Pulmonary artery endothelial cell (primary cell): ENCODE data around the gene PSMC5. TPM values are rescaled to one million over a fixed set of nuclear protein-coding genes. Genes with fewer than 3 reads are reported as not detected.
"Not testable (repeated sequence)": the region's sequence is repeated elsewhere in the genome, so short reads cannot be mapped to it uniquely, and the experiment has no call there.

ENCODE experiments used
- DNase-seq: peaks from one replicate; pipeline ENCODE4 v3.0.0-alpha.2; 2011; ENCODE audit warnings: low read depth, low spot score
- total RNA-seq: library from RNA; depleted of rRNA; stranded (reverse); fragments of >200 nt; gene quantifications from 2 replicates; pipeline ENCODE4 v1.2.3, GENCODE V29; 2014

Gene PSMC5
- total RNA-seq, 1 donor from 2014 or later: 137 TPM

- DNase-seq: not testable (repeated sequence)
Observed at GRCh38 chr17:63870292-63870665, 43.0 kb downstream of the PSMC5 start.

DNA sequence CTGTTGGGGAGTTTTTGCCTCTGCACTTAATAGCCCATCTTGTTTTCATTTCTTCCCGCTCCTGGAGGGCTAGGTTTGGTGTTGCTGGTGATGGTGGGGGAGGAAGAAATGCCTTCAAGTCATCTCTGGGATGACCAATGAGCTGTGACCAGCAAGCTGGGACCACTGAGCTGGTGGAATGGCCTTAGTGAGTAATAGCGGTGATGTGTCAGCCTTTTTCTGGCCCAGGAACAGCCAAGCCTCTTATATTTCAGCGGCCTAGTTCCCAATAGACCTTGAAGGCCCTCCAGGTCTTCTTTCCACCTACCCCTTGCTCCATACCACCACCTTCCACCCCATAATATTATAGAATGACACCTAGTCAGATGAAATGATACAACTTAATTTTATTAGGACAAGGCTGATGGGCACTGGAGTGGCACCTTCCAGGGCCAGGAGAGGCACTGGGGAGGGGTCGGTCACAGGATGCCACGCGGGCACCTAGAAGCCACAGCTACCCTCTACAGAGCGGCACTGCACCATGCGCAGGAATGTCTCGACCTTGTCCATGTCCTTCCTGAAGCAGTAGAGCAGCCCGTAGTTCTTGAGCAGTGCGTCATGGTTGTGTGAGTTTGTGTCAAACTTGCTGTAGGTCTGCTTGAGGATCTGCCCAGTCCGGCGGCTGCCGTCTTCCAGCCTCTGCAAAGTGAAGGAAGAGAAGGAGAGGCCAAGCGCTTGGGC is 44.6 kb downstream of the PSMC5 start:
- not testable (repeated sequence) for DNase-seq

DNA sequence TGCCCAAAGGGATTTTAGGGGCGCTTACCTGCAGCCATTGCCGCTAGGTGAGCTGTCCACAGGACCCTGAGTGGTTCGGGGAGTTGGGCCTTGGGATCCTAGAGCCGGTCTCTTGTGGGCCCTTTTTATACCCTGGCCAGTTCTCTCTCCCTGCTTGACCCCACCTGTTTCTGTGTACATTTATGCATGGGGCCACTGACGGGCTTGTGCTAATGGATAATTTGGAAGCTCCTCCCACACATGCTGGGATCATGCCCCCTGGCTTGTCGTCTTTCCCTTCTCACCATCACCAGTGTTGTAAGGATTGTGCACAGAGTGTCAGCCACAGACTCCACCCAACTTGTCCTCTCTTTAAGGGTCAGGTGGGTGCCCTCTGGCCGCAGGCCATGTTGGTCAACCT is 46.3 kb downstream of the PSMC5 start, which contains the start of gene CSH2:
Gene CSH2 (minus strand): TSS at position 101 of the 400 bp plus-strand sequence. CDS start 63 bp downstream, at position 38.
- not testable (repeated sequence) for DNase-seq

GRCh38 chr17:63874061-63874626 is 46.9 kb downstream of the PSMC5 start:
- not testable (repeated sequence) for DNase-seq

DNA sequence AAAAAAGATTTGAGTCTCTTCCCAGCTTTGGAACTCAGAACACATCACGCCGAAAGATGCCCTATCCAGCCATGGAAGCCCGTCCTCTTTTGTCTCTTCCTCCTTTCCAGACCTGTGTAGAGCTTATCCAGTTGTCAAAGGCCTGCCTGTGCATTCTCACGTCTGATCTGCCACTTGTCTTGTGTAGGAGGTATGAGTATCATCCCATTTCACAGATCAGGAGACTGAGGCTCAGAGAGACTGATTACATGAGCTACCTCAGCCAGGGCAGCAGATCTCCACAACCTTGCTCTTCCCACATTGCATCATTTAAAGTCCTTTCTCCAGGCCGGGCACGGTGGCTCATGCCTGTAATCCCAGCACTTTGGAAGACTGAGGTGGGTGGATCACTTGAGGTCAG is 47.5 kb downstream of the PSMC5 start:
- DNase-seq: not testable (repeated sequence)

GRCh38 chr17:63878413-63878812 is 51.2 kb downstream of the PSMC5 start:
- DNase-seq: not testable (repeated sequence)

- DNase-seq: no peak
Observed at GRCh38 chr17:63880706-63881105, 53.5 kb downstream of the PSMC5 start.

- not testable (repeated sequence) for DNase-seq
Observed at GRCh38 chr17:63881337-63881736, 54.1 kb downstream of the PSMC5 start.

Other genes starting within 250 kb of the PSMC5 start
- 24.3 and 27.2 TPM in 2 replicates for gene TACO1, start 226.5 kb upstream of the PSMC5 start, total RNA-seq
- 104 and 125 TPM in 2 replicates for gene MAP3K3, start 205.0 kb upstream of the PSMC5 start, total RNA-seq
- gene LIMD2, start 127.3 kb upstream of the PSMC5 start, total RNA-seq: 14.5 and 24.9 TPM in 2 replicates
- 19.7 and 22.1 TPM in 2 replicates for gene STRADA, start 85.6 kb upstream of the PSMC5 start, total RNA-seq
- gene CCDC47, start 53.8 kb upstream of the PSMC5 start, total RNA-seq: 92.4 and 113 TPM in 2 replicates
- 67.0 and 83.1 TPM in 2 replicates for gene DDX42, start 53.3 kb upstream of the PSMC5 start, total RNA-seq
- gene FTSJ3, start 232 bp downstream of the PSMC5 start, total RNA-seq: 64.3 and 102 TPM in 2 replicates
- 71.5 and 107 TPM in 2 replicates for gene SMARCD2, start 15.3 kb downstream of the PSMC5 start, total RNA-seq
- gene CSH2, start 46.2 kb downstream of the PSMC5 start, total RNA-seq: not detected in 2 replicates
- gene GH2, start 54.5 kb downstream of the PSMC5 start, total RNA-seq: not detected in 2 replicates
- gene CSH1, start 69.1 kb downstream of the PSMC5 start, total RNA-seq: not detected in 2 replicates
- gene CSHL1, start 83.8 kb downstream of the PSMC5 start, total RNA-seq: not detected in 2 replicates
- gene GH1, start 91.4 kb downstream of the PSMC5 start, total RNA-seq: not detected in 2 replicates
- 1.5 and 1.7 TPM in 2 replicates for gene CD79B, start 104.9 kb downstream of the PSMC5 start, total RNA-seq
- gene SCN4A, start 145.5 kb downstream of the PSMC5 start, total RNA-seq: 0.07 TPM in 1 of 2 replicates, not detected in the other
- 0.20 and 0.28 TPM in 2 replicates for gene PRR29, start 170.9 kb downstream of the PSMC5 start, total RNA-seq
- 668 and 680 TPM in 2 replicates for gene ICAM2, start 193.2 kb downstream of the PSMC5 start, total RNA-seq